Myometrial cell (primary cell): Measurements from ENCODE around the gene ERMARD. TPM values are rescaled to one million over a fixed set of nuclear protein-coding genes. Genes with fewer than 3 reads are reported as not detected.

ENCODE experiments used
- total RNA-seq: library from RNA; depleted of rRNA; stranded (reverse); fragments of >200 nt; gene quantifications from 2 replicates; pipeline ENCODE4 v1.2.3, GENCODE V29; 2015

ERMARD gene
- 20.2 and 22.5 TPM in 2 replicates for total RNA-seq

GRCh38 chr6:169751242-169752073, at the start of gene ERMARD, which contains the start of gene DYNLT2:
ERMARD (plus strand) TSS chr6:169751622; CDS start chr6:169751658, 36 bp downstream.
DYNLT2 (minus strand) TSS chr6:169751572; CDS start chr6:169751458, 114 bp downstream.

GRCh38 chr6:169701954-169702839, 49.2 kb upstream of the ERMARD start, which contains the start of the genes C6orf120 and WDR27:
C6orf120 (plus strand) TSS chr6:169702126; CDS start chr6:169702460, 334 bp downstream.
WDR27 (minus strand) TSS chr6:169702029; CDS start chr6:169689005, 13,024 bp downstream.

GRCh38 chr6:169724494-169725124, 26.8 kb upstream of the ERMARD start, which contains the start of gene PHF10:
PHF10 (minus strand) TSS chr6:169724500; CDS start chr6:169723931, 569 bp downstream.

Other genes starting within 250 kb of the ERMARD start
- 14.4 and 17.0 TPM in 2 replicates for gene WDR27, start 49.6 kb upstream of the ERMARD start, total RNA-seq
- gene C6orf120, start 49.5 kb upstream of the ERMARD start, total RNA-seq: 53.9 and 55.6 TPM in 2 replicates
- 5.2 and 8.2 TPM in 2 replicates for gene PHF10, start 27.1 kb upstream of the ERMARD start, total RNA-seq
- gene DYNLT2, start 50 bp upstream of the ERMARD start, total RNA-seq: 0.35 and 1.7 TPM in 2 replicates